Stimulated activated CD8-positive, alpha-beta memory T cell treated with anti-CD3 and anti-CD28 coated beads, Interleukin-15, amount 100 ng/mL, for 1 hour (primary cell): ENCODE data around the gene PRSS8.
"Not testable (repeated sequence)": the region's sequence is repeated elsewhere in the genome, so short reads cannot be mapped to it uniquely, and the experiment has no call there.

Source experiments
- DNase-seq: peaks from one replicate; pipeline ENCODE4 v3.0.0-alpha.2; 2020; ENCODE audit warnings: low read depth

Gene PRSS8

GRCh38 chr16:31135535-31136286, at the start of gene PRSS8:
TSS of gene PRSS8 (minus strand) at chr16:31135727. CDS start at chr16:31135498, 229 bp downstream.
- DNase-seq = no peak

- no peak for DNase-seq
These were observed 49.4 kb upstream of the PRSS8 start for GRCh38 chr16:31184888-31185287.

- no peak for DNase-seq
These were observed 48.2 kb upstream of the PRSS8 start for GRCh38 chr16:31183432-31184428.

- no peak for DNase-seq
These were observed 46.9 kb upstream of the PRSS8 start for GRCh38 chr16:31182391-31182790.

- DNase-seq = no peak
These were observed 45.7 kb upstream of the PRSS8 start for GRCh38 chr16:31181102-31181830.

GRCh38 chr16:31179747-31180459, 44.4 kb upstream of the PRSS8 start, which contains the start of gene FUS:
TSS of gene FUS (plus strand) at chr16:31180139. CDS start at chr16:31180215, 76 bp downstream.
- peak; percentile 76 for DNase-seq

- no peak for DNase-seq
These were observed 43.8 kb upstream of the PRSS8 start for GRCh38 chr16:31179219-31179746.

- DNase-seq = no peak
These were observed 41.6 kb upstream of the PRSS8 start for GRCh38 chr16:31177136-31177535.

GRCh38 chr16:31170048-31170447, 34.5 kb upstream of the PRSS8 start:
- DNase-seq = not testable (repeated sequence)

- DNase-seq = no peak
These were observed 33.3 kb upstream of the PRSS8 start for GRCh38 chr16:31168848-31169247.

- DNase-seq = no peak
These were observed 31.8 kb upstream of the PRSS8 start for GRCh38 chr16:31167315-31167714.

GRCh38 chr16:31157136-31157535, 21.6 kb upstream of the PRSS8 start:
- no peak for DNase-seq

GRCh38 chr16:31150976-31151375, 15.4 kb upstream of the PRSS8 start:
- not testable (repeated sequence) for DNase-seq

- DNase-seq = no peak
These were observed 14.7 kb upstream of the PRSS8 start, which contains the start of gene PRSS36 for GRCh38 chr16:31149894-31150890. TSS of gene PRSS36 (minus strand) at chr16:31150066. CDS start at chr16:31150035, 31 bp downstream.

GRCh38 chr16:31149332-31149731, 13.8 kb upstream of the PRSS8 start:
- DNase-seq = no peak

GRCh38 chr16:31148896-31149295, 13.4 kb upstream of the PRSS8 start:
- no peak for DNase-seq

GRCh38 chr16:31148281-31148728, 12.8 kb upstream of the PRSS8 start:
- no peak for DNase-seq

GRCh38 chr16:31147574-31147973, 12.0 kb upstream of the PRSS8 start:
- no peak for DNase-seq

GRCh38 chr16:31145398-31145990, 10.0 kb upstream of the PRSS8 start:
- no peak for DNase-seq
